Right renal cortex interstitium (tissue), 3 donors: ENCODE measurements around the gene RBP4. TPM values are rescaled to one million over a fixed set of nuclear protein-coding genes. Genes with fewer than 3 reads are reported as not detected.
"Not testable (repeated sequence)": the region's sequence is repeated elsewhere in the genome, so short reads cannot be mapped to it uniquely, and the experiment has no call there.

ENCODE experiments used
- DNase-seq, 3 donors: peaks; one replicate each; pipeline ENCODE4 v3.0.0-alpha.2; 2013; ENCODE audit warnings: low read depth in 3 of 3, low spot score in 2 of 3
- polyA plus RNA-seq, 3 donors: library from polyadenylated mRNA; unstranded; fragments of 120-200 nt; gene quantifications; one replicate each; pipeline ENCODE4 v1.2.1, GENCODE V29; 2013; ENCODE audit not compliant: insufficient read length in 3 of 3

Gene RBP4
- polyA plus RNA-seq, 3 donors = 0.43 to 0.68 (median 0.64) TPM

- no peak for DNase-seq
Measured at GRCh38 chr10:93568105-93568390, 33.0 kb downstream of the RBP4 start.

- DNase-seq = no peak
Measured at GRCh38 chr10:93567277-93568104, 33.5 kb downstream of the RBP4 start.

GRCh38 chr10:93566435-93567276 lies 34.4 kb downstream of the RBP4 start, which contains the start of gene FFAR4:
TSS of gene FFAR4 (plus strand) at chr10:93566665. CDS start at chr10:93566721, 56 bp downstream.
- no peak for DNase-seq

DNA sequence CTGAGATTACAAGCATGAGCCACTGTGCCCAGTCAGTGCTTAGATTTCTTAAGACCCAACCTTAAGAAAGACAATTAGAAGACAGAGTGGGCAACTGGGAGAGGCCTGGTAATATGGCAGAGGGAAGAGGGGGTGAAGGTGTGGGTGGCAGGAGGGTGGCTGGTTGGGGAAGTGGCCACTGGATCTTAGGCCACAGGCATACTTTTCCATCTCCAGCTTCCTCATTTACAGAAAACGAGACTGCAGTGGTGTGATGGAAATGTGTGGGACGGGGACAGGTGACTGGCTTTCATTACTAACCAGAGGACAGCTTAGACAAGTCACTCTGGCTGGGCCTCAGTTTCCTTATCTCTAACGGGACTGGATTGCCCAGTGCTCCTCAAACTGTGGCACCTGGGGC lies 35.6 kb downstream of the RBP4 start:
- DNase-seq = no peak

- no peak for DNase-seq
Measured at GRCh38 chr10:93560541-93560940, 40.5 kb downstream of the RBP4 start.

DNA sequence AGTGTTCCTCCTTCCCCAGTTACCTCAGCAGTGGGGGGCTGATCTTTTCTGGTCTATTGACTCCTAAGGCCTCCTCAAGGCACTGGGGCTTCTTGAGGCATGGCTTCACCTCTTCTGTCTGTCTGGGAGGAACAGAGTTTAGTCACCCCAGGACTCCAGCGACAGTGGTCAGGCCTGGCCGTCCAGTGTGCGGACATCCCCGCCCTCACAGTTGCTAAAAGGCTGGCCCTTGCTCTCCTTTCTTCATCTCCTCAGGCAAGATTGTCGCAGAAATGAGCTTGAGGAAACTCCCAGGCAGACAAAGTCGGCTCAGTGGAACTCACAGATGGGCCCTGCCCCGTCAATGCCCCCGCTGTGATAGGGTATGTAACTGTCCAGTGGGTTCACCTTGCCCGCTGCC lies 41.5 kb downstream of the RBP4 start:
- DNase-seq = no peak

GRCh38 chr10:93554760-93555432 lies 46.1 kb downstream of the RBP4 start:
- peak; percentile 38 to 57 (median 47) for DNase-seq

- no peak for DNase-seq
Measured at GRCh38 chr10:93554316-93554663, 46.7 kb downstream of the RBP4 start.

DNA sequence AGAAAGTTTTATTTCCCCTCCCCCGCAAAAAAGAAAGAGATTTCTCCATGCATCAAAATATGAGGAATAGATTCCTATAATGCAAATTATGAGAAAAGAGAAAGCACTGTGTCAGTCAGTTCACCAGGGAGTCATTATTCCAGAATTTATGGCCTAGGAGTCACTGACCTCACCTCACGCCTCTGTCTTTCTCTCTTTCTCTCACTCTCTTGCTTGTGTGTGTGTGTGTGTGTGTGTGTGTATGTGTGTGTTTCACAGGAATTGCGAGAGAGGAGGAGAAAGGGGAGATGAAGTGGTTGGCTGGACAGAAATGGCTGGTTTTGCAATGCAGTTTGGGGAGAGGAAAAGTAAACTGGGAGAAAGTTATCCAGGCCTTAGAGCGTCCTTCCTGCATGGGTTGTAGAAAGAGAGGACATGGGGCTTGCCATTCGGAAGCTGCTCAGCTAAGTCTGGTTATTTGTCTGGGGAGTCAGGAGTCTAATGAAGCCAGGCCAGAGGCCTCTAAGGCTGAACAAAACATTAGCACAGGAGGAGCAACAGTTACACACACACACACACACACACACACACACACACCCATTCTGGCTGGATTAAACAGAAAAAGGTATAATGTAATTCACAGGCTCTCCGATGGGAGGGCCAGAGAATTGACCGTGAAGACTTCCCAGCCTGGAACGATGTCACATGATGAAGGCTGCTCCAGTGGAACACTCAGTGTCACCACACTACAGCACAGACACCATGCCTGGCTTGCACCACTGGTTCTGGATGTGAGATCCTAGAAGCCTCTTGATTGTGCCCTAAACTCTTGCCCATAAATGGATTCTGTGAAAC lies 47.3 kb downstream of the RBP4 start:
- DNase-seq = no peak

DNA sequence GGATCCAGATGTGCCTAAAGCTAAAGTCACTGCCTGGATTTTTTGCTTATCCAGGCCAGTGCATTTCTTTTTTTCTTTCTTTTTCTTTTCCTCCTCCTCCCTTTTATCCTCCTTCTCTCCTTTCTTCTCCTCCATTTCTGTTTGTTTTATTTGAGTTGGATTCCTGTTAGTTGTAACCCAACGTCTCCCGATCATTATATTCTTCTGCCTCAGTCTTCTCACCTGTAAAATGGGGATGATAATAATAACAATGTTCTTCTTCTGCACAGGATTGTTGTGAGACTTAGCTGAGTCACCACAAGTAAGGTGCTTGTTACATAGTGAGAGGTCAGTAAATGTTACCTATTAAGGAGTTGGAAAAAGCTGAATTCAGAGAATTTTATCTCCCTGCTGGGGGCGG lies 48.3 kb downstream of the RBP4 start:
- DNase-seq = no peak

DNA sequence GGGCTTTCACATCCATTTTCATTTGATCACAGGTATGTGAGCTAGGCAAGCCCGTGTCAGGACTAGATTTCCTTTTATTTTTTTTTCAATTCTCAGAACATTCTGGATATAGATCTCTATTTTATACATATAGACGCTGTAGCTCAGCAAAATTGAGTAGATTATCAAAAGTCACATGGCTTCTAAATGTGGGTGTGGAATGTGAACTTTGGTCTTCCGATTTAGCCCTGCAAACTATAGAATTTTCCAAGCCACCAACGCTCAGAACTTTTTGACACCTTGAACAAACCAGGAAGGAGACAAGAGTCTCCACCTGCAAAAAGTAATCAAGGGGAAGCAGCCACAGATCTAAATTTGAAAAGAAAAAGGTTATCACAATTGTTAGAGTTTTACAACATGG lies 50.4 kb downstream of the RBP4 start:
- DNase-seq = no peak

- no peak for DNase-seq
Measured at GRCh38 chr10:93548376-93549071, 52.5 kb downstream of the RBP4 start.

GRCh38 chr10:93547522-93547921 lies 53.5 kb downstream of the RBP4 start:
- no peak for DNase-seq

DNA sequence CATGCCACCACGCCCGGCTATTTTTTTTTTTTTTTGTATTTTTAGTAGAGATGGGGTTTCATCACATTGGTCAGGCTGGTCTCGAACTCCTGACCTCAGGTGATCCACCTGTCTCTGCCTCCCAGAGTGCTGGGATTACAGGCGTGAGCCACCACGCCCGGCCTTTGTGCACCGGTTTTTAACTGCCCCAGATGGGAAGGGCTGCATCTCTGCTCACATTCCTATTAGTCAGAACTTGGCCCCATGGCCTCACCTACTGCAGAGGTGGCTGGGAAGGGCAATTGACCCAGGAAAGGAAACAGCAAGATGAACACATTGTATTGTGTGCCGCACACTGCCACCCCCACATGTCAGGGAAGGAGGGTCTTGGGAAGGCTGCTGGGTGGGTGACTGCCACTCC lies 54.0 kb downstream of the RBP4 start:
- not testable (repeated sequence) for DNase-seq

- DNase-seq = peak in 2 of 3 donors; percentile 33 to 36
Measured at GRCh38 chr10:93542358-93542791, 58.7 kb downstream of the RBP4 start.

Other genes starting within 250 kb of the RBP4 start
- 10 to 100 TPM; 29.1 to 32.8 (median 30.5) TPM for gene MYOF, start 118.9 kb downstream of the RBP4 start, polyA plus RNA-seq
- gene CEP55, start 104.6 kb downstream of the RBP4 start, polyA plus RNA-seq = 10 to 100 TPM; 14.3 to 16.8 (median 16.6) TPM
- not detected for gene FFAR4, start 34.6 kb downstream of the RBP4 start, polyA plus RNA-seq
- under 1 TPM; 0.24 to 0.40 (median 0.28) TPM for gene PDE6C, start 11.3 kb upstream of the RBP4 start, polyA plus RNA-seq
- gene FRA10AC1, start 101.4 kb upstream of the RBP4 start, polyA plus RNA-seq = 10 to 100 TPM; 26.8 to 37.9 (median 33.1) TPM
- gene LGI1, start 156.7 kb upstream of the RBP4 start, polyA plus RNA-seq = 1 to 10 TPM; 4.8 to 6.0 (median 5.4) TPM